CD4-positive, CD25-positive, alpha-beta regulatory T cell (primary cell): ENCODE measurements around the gene HOXC9. TPM values are rescaled to one million over a fixed set of nuclear protein-coding genes. Genes with fewer than 3 reads are reported as not detected.

Experiments used
- ATAC-seq, 2 donors: fragments of 150-1000 bp; cut with Tn5 transposase; one replicate each; pipeline ENCODE4 v1.10.0; 2021; ENCODE audit warnings: low read depth in 2 of 2, moderate number of reproducible peaks in 2 of 2, moderate library complexity in 1 of 2
- DNase-seq, 3 donors: peaks; one replicate each; pipeline versions ENCODE4 v3.0.0 to v3.0.0-alpha.2; 2012 to 2022; ENCODE audit warnings: mixed read lengths in 1 of 3
- H3K27ac ChIP-seq: one replicate; pipeline ENCODE4 v1.7.0; 2013; ENCODE audit warnings: mild to moderate bottlenecking, low read length; ENCODE audit not compliant: insufficient read depth, poor library complexity, severe bottlenecking
- H3K27me3 ChIP-seq: one replicate; pipeline ENCODE4 v1.7.0; 2013; ENCODE audit warnings: low read length; ENCODE audit not compliant: control insufficient read depth, insufficient read depth
- H3K36me3 ChIP-seq: one replicate; pipeline ENCODE4 v1.7.0; 2013; ENCODE audit warnings: mild to moderate bottlenecking, low read length, moderate library complexity; ENCODE audit not compliant: control insufficient read depth, insufficient read depth
- H3K4me1 ChIP-seq: 2 replicates; pipeline ENCODE4 v1.7.0; 2013; ENCODE audit warnings: mild to moderate bottlenecking, low read length; ENCODE audit not compliant: insufficient read depth, control insufficient read depth, poor library complexity, severe bottlenecking
- H3K4me3 ChIP-seq: one replicate; pipeline ENCODE4 v1.7.0; 2013; ENCODE audit warnings: low read depth, mild to moderate bottlenecking, low read length, moderate library complexity
- H3K9me3 ChIP-seq, 2 experiments: 1 replicate in 1 of 2; 2 replicates in 1 of 2; pipeline ENCODE4 v1.7.0; 2013; ENCODE audit warnings: low read length in 2 of 2, mild to moderate bottlenecking in 1 of 2, moderate library complexity in 1 of 2; ENCODE audit not compliant: control insufficient read depth in 2 of 2
- H3K27ac Mint-ChIP-seq, 3 donors: one replicate each; pipeline ENCODE4 v1.8.0; 2020 to 2022; ENCODE audit warnings: mild to moderate bottlenecking in 3 of 3, mixed read lengths in 3 of 3, moderate library complexity in 2 of 3
- H3K27me3 Mint-ChIP-seq: one replicate; pipeline ENCODE4 v1.8.0; 2022; ENCODE audit warnings: mild to moderate bottlenecking, mixed read lengths
- H3K36me3 Mint-ChIP-seq: one replicate; pipeline ENCODE4 v1.8.0; 2020; ENCODE audit warnings: mixed read lengths
- H3K4me1 Mint-ChIP-seq, 4 donors: one replicate each; pipeline ENCODE4 v1.8.0; 2020 to 2022; ENCODE audit warnings: mixed read lengths in 4 of 4, mild to moderate bottlenecking in 1 of 4
- H3K4me3 Mint-ChIP-seq, 4 donors: one replicate each; pipeline ENCODE4 v1.8.0; 2020 to 2022; ENCODE audit warnings: mild to moderate bottlenecking in 4 of 4, mixed read lengths in 4 of 4, moderate library complexity in 3 of 4
- H3K9me3 Mint-ChIP-seq, 7 donors: one replicate each; pipeline ENCODE4 v1.8.0; 2020 to 2022; ENCODE audit warnings: mixed read lengths in 7 of 7, mild to moderate bottlenecking in 3 of 7, moderate library complexity in 2 of 7
- polyA plus RNA-seq, 4 donors: library from polyadenylated mRNA; unstranded; fragments of 300-500 nt; fragmentation: Illumina TruSeq; gene quantifications; one replicate each; pipeline ENCODE4 v1.2.3, GENCODE V29; 2021
- total RNA-seq: library from RNA; stranded (reverse); gene quantifications from one replicate; pipeline ENCODE4 v1.2.3, GENCODE V29; 2022

Gene HOXC9
- total and polyA plus RNA-seq, 5 donors from 2014 or later = not detected

- ATAC-seq (no peak), DNase-seq (no peak)
- Histone ChIP-seq H3K9me3 (peaks cover 0 to 6% of the 10 kb centered on the region in 2 experiments), H3K4me1 (peaks cover 25% of the 10 kb centered on the region), H3K4me3 (no peak overlapping the region), H3K36me3 (no peaks in the 10 kb centered on the region), H3K27me3 (peaks cover 53% of the 10 kb centered on the region), H3K27ac (no peak overlapping the region)
- H3K9me3 Mint-ChIP-seq = peaks cover 0 to 7% (median 0%) of the 10 kb centered on the region in 7 donors
- H3K4me3 Mint-ChIP-seq = peak overlapping the region in 3 of 4 donors; percentile 21 to 46 (median 40)
- H3K4me1 Mint-ChIP-seq = peaks cover 0 to 45% (median 19%) of the 10 kb centered on the region in 4 donors
- H3K27me3 Mint-ChIP-seq = peaks cover 95% of the 10 kb centered on the region
- peak overlapping the region in 2 of 3 donors; percentile 37 to 56 for H3K27ac Mint-ChIP-seq
- peaks cover 4% of the 10 kb centered on the region for H3K36me3 Mint-ChIP-seq
These were observed 45.9 kb upstream of the HOXC9 start for GRCh38 chr12:53953831-53954693.

GRCh38 chr12:53954694-53955035 lies 45.3 kb upstream of the HOXC9 start, which contains the start of gene HOXC12:
Gene HOXC12, plus strand, starts transcription at chr12:53954903. Its CDS starts 27 bp downstream, at chr12:53954930.
- Histone ChIP-seq H3K27me3 (peaks cover 59% of the 10 kb centered on the region), H3K36me3 (no peaks in the 10 kb centered on the region), H3K4me3 (no peak within 1 kb of the TSS), H3K4me1 (peaks cover 25% of the 10 kb centered on the region), H3K9me3 (peaks cover 0 to 6% of the 10 kb centered on the region in 2 experiments), H3K27ac (no peak within 1 kb of the TSS)
- DNase-seq = no peak
- Mint-ChIP-seq H3K9me3 (peaks cover 0 to 7% (median 0%) of the 10 kb centered on the region in 7 donors), H3K4me1 (peaks cover 0 to 45% (median 20%) of the 10 kb centered on the region in 4 donors), H3K36me3 (peaks cover 4% of the 10 kb centered on the region), H3K4me3 (peak within 1 kb of the TSS in 3 of 4 donors; percentile 21 to 58 (median 46)), H3K27ac (peak within 1 kb of the TSS in 2 of 3 donors; percentile 38 to 56), H3K27me3 (peaks cover 95% of the 10 kb centered on the region)
- ATAC-seq = no peak

GRCh38 chr12:53955036-53955775 lies 44.8 kb upstream of the HOXC9 start:
- no peak overlapping the region for H3K27ac ChIP-seq
- H3K36me3 ChIP-seq = no peaks in the 10 kb centered on the region
- H3K36me3 Mint-ChIP-seq = peaks cover 4% of the 10 kb centered on the region
- peaks cover 0 to 6% of the 10 kb centered on the region in 2 experiments for H3K9me3 ChIP-seq
- H3K4me3 Mint-ChIP-seq = no peak overlapping the region
- peaks cover 95% of the 10 kb centered on the region for H3K27me3 Mint-ChIP-seq
- peaks cover 63% of the 10 kb centered on the region for H3K27me3 ChIP-seq
- peak overlapping the region in 1 of 3 donors; percentile 38 for H3K27ac Mint-ChIP-seq
- no peak for ATAC-seq
- H3K4me3 ChIP-seq = no peak overlapping the region
- H3K4me1 ChIP-seq = peaks cover 25% of the 10 kb centered on the region
- DNase-seq = no peak
- peaks cover 0 to 7% (median 0%) of the 10 kb centered on the region in 7 donors for H3K9me3 Mint-ChIP-seq
- peaks cover 0 to 45% (median 23%) of the 10 kb centered on the region in 4 donors for H3K4me1 Mint-ChIP-seq

- Mint-ChIP-seq H3K4me1 (peaks cover 0 to 45% (median 26%) of the 10 kb centered on the region in 4 donors), H3K9me3 (peaks cover 0 to 7% (median 0%) of the 10 kb centered on the region in 7 donors), H3K4me3 (peak overlapping the region in 3 of 4 donors; percentile 21 to 58 (median 50)), H3K27me3 (peaks cover 95% of the 10 kb centered on the region), H3K36me3 (peaks cover 4% of the 10 kb centered on the region), H3K27ac (peak overlapping the region in 1 of 3 donors; percentile 38)
- no peak overlapping the region for H3K27ac ChIP-seq
- DNase-seq (no peak), ATAC-seq (no peak)
- peaks cover 0 to 6% of the 10 kb centered on the region in 2 experiments for H3K9me3 ChIP-seq
- no peaks in the 10 kb centered on the region for H3K36me3 ChIP-seq
- H3K27me3 ChIP-seq = peaks cover 61% of the 10 kb centered on the region
- H3K4me1 ChIP-seq = peaks cover 25% of the 10 kb centered on the region
- H3K4me3 ChIP-seq = no peak overlapping the region
These were observed 44.1 kb upstream of the HOXC9 start for GRCh38 chr12:53955776-53956250.

GRCh38 chr12:53956251-53956887 lies 43.6 kb upstream of the HOXC9 start:
- H3K36me3 Mint-ChIP-seq = peaks cover 4% of the 10 kb centered on the region
- ATAC-seq (no peak), DNase-seq (no peak)
- H3K4me3 Mint-ChIP-seq = peak overlapping the region in 2 of 4 donors; percentile 50 to 58
- Histone ChIP-seq H3K36me3 (no peaks in the 10 kb centered on the region), H3K4me3 (no peak overlapping the region), H3K9me3 (peaks cover 0 to 6% of the 10 kb centered on the region in 2 experiments), H3K27me3 (peaks cover 59% of the 10 kb centered on the region), H3K4me1 (peaks cover 26% of the 10 kb centered on the region), H3K27ac (no peak overlapping the region)
- peaks cover 0 to 42% (median 24%) of the 10 kb centered on the region in 4 donors for H3K4me1 Mint-ChIP-seq
- peak overlapping the region in 1 of 3 donors; percentile 29 for H3K27ac Mint-ChIP-seq
- H3K9me3 Mint-ChIP-seq = peaks cover 0 to 7% (median 0%) of the 10 kb centered on the region in 7 donors
- H3K27me3 Mint-ChIP-seq = peaks cover 89% of the 10 kb centered on the region

GRCh38 chr12:53956914-53957536 lies 42.9 kb upstream of the HOXC9 start:
- no peak for DNase-seq
- no peaks in the 10 kb centered on the region for H3K36me3 ChIP-seq
- H3K4me1 ChIP-seq = peaks cover 22% of the 10 kb centered on the region
- Mint-ChIP-seq H3K4me3 (peak overlapping the region in 1 of 4 donors; percentile 57), H3K9me3 (peaks cover 0 to 7% (median 0%) of the 10 kb centered on the region in 7 donors), H3K27me3 (peaks cover 89% of the 10 kb centered on the region), H3K4me1 (peaks cover 0 to 42% (median 24%) of the 10 kb centered on the region in 4 donors), H3K27ac (no peak overlapping the region), H3K36me3 (peaks cover 4% of the 10 kb centered on the region)
- H3K4me3 ChIP-seq = no peak overlapping the region
- H3K9me3 ChIP-seq = peaks cover 0 to 6% of the 10 kb centered on the region in 2 experiments
- no peak for ATAC-seq
- H3K27me3 ChIP-seq = peaks cover 62% of the 10 kb centered on the region
- H3K27ac ChIP-seq = no peak overlapping the region
